HAP-1 (cell line): ENCODE measurements around the gene MYO1D.
A peak's percentile ranks its signal among the peaks of the same experiment; 100 is the strongest.

Experiments
- DNase-seq, 2 experiments: peaks; one replicate each; pipeline ENCODE4 v3.0.0-alpha.2; 2016 to 2020; ENCODE audit warnings: low spot score in 2 of 2
- H3K27me3 ChIP-seq: fragments of 250-450 bp; sonication (Bioruptor Pico); 2 replicates; pipeline ENCODE4 v1.5.1; 2020; ENCODE audit warnings: low read depth, mild to moderate bottlenecking, moderate library complexity
- H3K36me3 ChIP-seq: fragments of 250-450 bp; sonication (Bioruptor Pico); replicated peaks from 2 replicates; pipeline ENCODE4 v1.5.1; 2020; ENCODE audit warnings: mild to moderate bottlenecking
- H3K4me1 ChIP-seq: fragments of 250-450 bp; sonication (Bioruptor Pico); 2 replicates; pipeline ENCODE4 v1.5.1; 2020; ENCODE audit warnings: mild to moderate bottlenecking
- H3K4me3 ChIP-seq: fragments of 250-450 bp; sonication (Bioruptor Pico); 2 replicates; pipeline ENCODE4 v1.5.1; 2020; ENCODE audit warnings: mild to moderate bottlenecking, moderate library complexity
- H3K9me3 ChIP-seq: fragments of 250-450 bp; sonication (Bioruptor Pico); 2 replicates; pipeline ENCODE4 v1.5.1; 2020; ENCODE audit warnings: mild to moderate bottlenecking, moderate library complexity
- in situ Hi-C: fragments of 300-500 bp; cut with MboI; formaldehyde crosslinking; loops from 3 replicates; pipeline ENCODE4 v1.14.3; 2020; ENCODE audit warnings: low sequenced_read_pairs, inconsistent platforms, mixed read lengths

The MYO1D gene

GRCh38 chr17:32627239-32627996 is 249.5 kb downstream of the MYO1D start:
- H3K9me3 ChIP-seq: no peaks in the 10 kb centered on the region
- H3K4me3 ChIP-seq: no peak overlapping the region
- in situ Hi-C loops: no loop called here
- DNase-seq: peak; percentile 14 to 51
- H3K36me3 ChIP-seq: no peaks in the 10 kb centered on the region
- no peaks in the 10 kb centered on the region for H3K4me1 ChIP-seq
- H3K27me3 ChIP-seq: peaks cover 8% of the 10 kb centered on the region

GRCh38 chr17:32626379-32626791 is 250.5 kb downstream of the MYO1D start:
- H3K4me3 ChIP-seq: no peak overlapping the region
- H3K27me3 ChIP-seq: peaks cover 5% of the 10 kb centered on the region; the same call in 1 of the 2 replicates
- no peak for DNase-seq

GRCh38 chr17:32625971-32626370 is 251.0 kb downstream of the MYO1D start:
- Histone ChIP-seq H3K4me1 (peaks cover 4% of the 10 kb centered on the region; the same call in 1 of the 2 replicates), H3K9me3 (no peaks in the 10 kb centered on the region), H3K27me3 (peaks cover 5% of the 10 kb centered on the region; the same call in 1 of the 2 replicates), H3K36me3 (no peaks in the 10 kb centered on the region), H3K4me3 (no peak overlapping the region)
- DNase-seq: no peak
- in situ Hi-C loops: no loop called here

More at GRCh38 chr17:32626379-32626791, 250.5 kb downstream of the MYO1D start:
- Histone ChIP-seq H3K36me3 (no peaks in the 10 kb centered on the region), H3K4me1 (peaks cover 4% of the 10 kb centered on the region; the same call in 1 of the 2 replicates), H3K9me3 (no peaks in the 10 kb centered on the region)
- in situ Hi-C loops: no loop called here

- in situ Hi-C loops: no loop called here
- Histone ChIP-seq H3K36me3 (no peaks in the 10 kb centered on the region), H3K9me3 (no peaks in the 10 kb centered on the region), H3K4me3 (no peak overlapping the region), H3K4me1 (peaks cover 4% of the 10 kb centered on the region; the same call in 1 of the 2 replicates), H3K27me3 (peaks cover 5% of the 10 kb centered on the region; the same call in 1 of the 2 replicates)
- DNase-seq: no peak
These were observed 253.7 kb downstream of the MYO1D start for GRCh38 chr17:32623196-32623595.

GRCh38 chr17:32622540-32622939 is 254.4 kb downstream of the MYO1D start:
- DNase-seq: no peak
- in situ Hi-C loops: no loop called here
- H3K27me3 ChIP-seq: peaks cover 5% of the 10 kb centered on the region; the same call in 1 of the 2 replicates
- no peak overlapping the region for H3K4me3 ChIP-seq
- peaks cover 4% of the 10 kb centered on the region; the same call in 1 of the 2 replicates for H3K4me1 ChIP-seq
- H3K9me3 ChIP-seq: no peaks in the 10 kb centered on the region
- no peaks in the 10 kb centered on the region for H3K36me3 ChIP-seq

- DNase-seq: peak in 1 of 2 experiments; percentile 18
- Histone ChIP-seq H3K27me3 (peaks cover 5% of the 10 kb centered on the region; the same call in 1 of the 2 replicates), H3K36me3 (no peaks in the 10 kb centered on the region), H3K4me1 (peaks cover 4% of the 10 kb centered on the region; the same call in 1 of the 2 replicates), H3K4me3 (no peak overlapping the region), H3K9me3 (no peaks in the 10 kb centered on the region)
- in situ Hi-C loops: no loop called here
These were observed 255.2 kb downstream of the MYO1D start for GRCh38 chr17:32621612-32622312.

GRCh38 chr17:32615326-32615725 is 261.6 kb downstream of the MYO1D start:
- H3K4me3 ChIP-seq: no peak overlapping the region
- no peaks in the 10 kb centered on the region for H3K4me1 ChIP-seq
- no peaks in the 10 kb centered on the region for H3K36me3 ChIP-seq
- peaks cover 11% of the 10 kb centered on the region for H3K27me3 ChIP-seq
- DNase-seq: no peak
- in situ Hi-C loops: no loop called here
- H3K9me3 ChIP-seq: no peaks in the 10 kb centered on the region

GRCh38 chr17:32610943-32611342 is 266.0 kb downstream of the MYO1D start:
- Histone ChIP-seq H3K4me1 (peaks cover 3% of the 10 kb centered on the region), H3K9me3 (no peaks in the 10 kb centered on the region), H3K36me3 (no peaks in the 10 kb centered on the region), H3K4me3 (no peak overlapping the region), H3K27me3 (peaks cover 18% of the 10 kb centered on the region)
- DNase-seq: no peak
- in situ Hi-C loops: no loop called here

- Histone ChIP-seq H3K4me3 (no peak overlapping the region), H3K36me3 (no peaks in the 10 kb centered on the region), H3K4me1 (peaks cover 3% of the 10 kb centered on the region), H3K27me3 (peaks cover 15% of the 10 kb centered on the region), H3K9me3 (no peaks in the 10 kb centered on the region)
- in situ Hi-C loops: no loop called here
- DNase-seq: peak; percentile 38 to 70
These were observed 266.9 kb downstream of the MYO1D start for GRCh38 chr17:32609884-32610650.

- in situ Hi-C loops: no loop called here
- no peaks in the 10 kb centered on the region for H3K36me3 ChIP-seq
- H3K4me3 ChIP-seq: no peak overlapping the region
- peaks cover 15% of the 10 kb centered on the region for H3K27me3 ChIP-seq
- peaks cover 3% of the 10 kb centered on the region for H3K4me1 ChIP-seq
- no peak for DNase-seq
- no peaks in the 10 kb centered on the region for H3K9me3 ChIP-seq
These were observed 267.8 kb downstream of the MYO1D start for GRCh38 chr17:32609085-32609484.

GRCh38 chr17:32608267-32608666 is 268.7 kb downstream of the MYO1D start:
- in situ Hi-C loops: no loop called here
- DNase-seq: no peak
- H3K36me3 ChIP-seq: no peaks in the 10 kb centered on the region

GRCh38 chr17:32604966-32605365 is 272.0 kb downstream of the MYO1D start:
- Histone ChIP-seq H3K4me3 (no peak overlapping the region), H3K9me3 (no peaks in the 10 kb centered on the region), H3K36me3 (no peaks in the 10 kb centered on the region), H3K27me3 (peaks cover 7% of the 10 kb centered on the region), H3K4me1 (peaks cover 2% of the 10 kb centered on the region)
- no peak for DNase-seq
- in situ Hi-C loops: no loop called here

More at GRCh38 chr17:32608267-32608666, 268.7 kb downstream of the MYO1D start:
- Histone ChIP-seq H3K9me3 (no peaks in the 10 kb centered on the region), H3K4me1 (peaks cover 3% of the 10 kb centered on the region), H3K4me3 (no peak overlapping the region), H3K27me3 (peaks cover 15% of the 10 kb centered on the region)

GRCh38 chr17:32602396-32602795 is 274.5 kb downstream of the MYO1D start:
- in situ Hi-C loops: no loop called here
- Histone ChIP-seq H3K9me3 (no peaks in the 10 kb centered on the region), H3K4me3 (no peak overlapping the region), H3K36me3 (no peaks in the 10 kb centered on the region), H3K27me3 (peaks cover 3% of the 10 kb centered on the region; the same call in 1 of the 2 replicates), H3K4me1 (no peaks in the 10 kb centered on the region)
- DNase-seq: no peak
